MM.1S (cell line): ENCODE data around the gene CASP7.

ENCODE experiments used
- EZH2phosphoT487 ChIP-seq: fragments of 300-600 bp; sonication (generic); IDR thresholded peaks from 2 replicates; pipeline ENCODE4 v1.6.1; 2018; ENCODE audit warnings: antibody characterized with exemption, low read length
- TF ChIP-seq, protein P1 (sequence below): fragments of 300-600 bp; sonication (generic); IDR thresholded peaks from 2 replicates; pipeline ENCODE4 v1.5.1; 2016; ENCODE audit warnings: antibody characterized with exemption, low read length, mixed read lengths

DNA sequence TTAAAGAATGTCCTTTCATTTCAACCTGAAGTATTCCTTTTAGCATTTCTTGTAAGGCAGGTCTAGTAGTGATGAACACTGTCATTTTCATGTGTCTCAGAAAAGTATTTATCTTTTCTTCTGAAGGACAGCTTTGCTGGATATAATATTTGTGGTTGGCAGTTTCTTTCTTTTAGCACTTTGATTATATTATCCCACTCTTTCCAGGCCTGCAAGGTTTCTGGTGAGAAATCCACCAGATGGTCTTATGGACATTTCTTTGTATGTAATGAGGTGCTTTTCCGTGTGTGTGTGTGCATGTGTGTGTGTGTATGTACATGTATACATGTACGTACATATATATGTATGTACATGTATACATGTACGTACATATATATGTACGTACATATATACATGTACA is 7.3 kb downstream of the CASP7 start:
- TF ChIP-seq, protein P1, sequence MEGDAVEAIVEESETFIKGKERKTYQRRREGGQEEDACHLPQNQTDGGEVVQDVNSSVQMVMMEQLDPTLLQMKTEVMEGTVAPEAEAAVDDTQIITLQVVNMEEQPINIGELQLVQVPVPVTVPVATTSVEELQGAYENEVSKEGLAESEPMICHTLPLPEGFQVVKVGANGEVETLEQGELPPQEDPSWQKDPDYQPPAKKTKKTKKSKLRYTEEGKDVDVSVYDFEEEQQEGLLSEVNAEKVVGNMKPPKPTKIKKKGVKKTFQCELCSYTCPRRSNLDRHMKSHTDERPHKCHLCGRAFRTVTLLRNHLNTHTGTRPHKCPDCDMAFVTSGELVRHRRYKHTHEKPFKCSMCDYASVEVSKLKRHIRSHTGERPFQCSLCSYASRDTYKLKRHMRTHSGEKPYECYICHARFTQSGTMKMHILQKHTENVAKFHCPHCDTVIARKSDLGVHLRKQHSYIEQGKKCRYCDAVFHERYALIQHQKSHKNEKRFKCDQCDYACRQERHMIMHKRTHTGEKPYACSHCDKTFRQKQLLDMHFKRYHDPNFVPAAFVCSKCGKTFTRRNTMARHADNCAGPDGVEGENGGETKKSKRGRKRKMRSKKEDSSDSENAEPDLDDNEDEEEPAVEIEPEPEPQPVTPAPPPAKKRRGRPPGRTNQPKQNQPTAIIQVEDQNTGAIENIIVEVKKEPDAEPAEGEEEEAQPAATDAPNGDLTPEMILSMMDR: no peak
- no peak for TF ChIP-seq EZH2phosphoT487
